ENCODE results near the gene LBHD1. TPM values are rescaled to one million over a fixed set of nuclear protein-coding genes. Genes with fewer than 3 reads are reported as not detected.

LBHD1 gene
- total and polyA plus RNA-seq, 2 of the 4 experiments (the other 2 are of a cell fraction) = 1.6 to 4.0 TPM

DNA sequence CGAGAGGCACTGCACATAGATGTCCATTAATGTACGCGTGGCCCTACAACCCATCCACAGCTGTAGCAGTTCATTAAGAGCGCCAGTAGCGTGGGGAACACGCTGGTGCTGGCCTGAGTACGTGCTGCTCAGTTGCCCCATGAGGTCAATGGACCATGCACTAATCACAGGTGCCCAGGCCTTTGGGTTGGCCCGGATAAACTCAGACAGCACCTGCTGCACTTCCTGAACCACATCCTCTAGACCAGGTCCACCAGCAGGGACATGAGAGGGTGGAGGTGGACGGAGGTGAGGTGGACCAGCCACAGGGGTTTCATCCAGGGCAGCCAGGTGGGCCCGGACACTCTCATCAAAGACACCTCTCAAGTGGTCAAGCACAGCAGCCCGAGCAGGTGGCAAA is 22.6 kb downstream of the LBHD1 start:
- POLR2A ChIA-PET (ENCODE audit: unreplicated experiment) = interaction anchor here (1.3 kb wide), 1 partner anchor 16 kb away, joined by 5 read pairs; the partner anchor contains the start of gene CSKMT
- Histone ChIP-seq H3K79me1 (ENCODE audit: low read depth in 1 of 2, low read length in 2 of 2) (peaks cover 6 to 55% of the 10 kb centered on the region in 2 experiments), H4K91ac (ENCODE audit: insufficient read depth, low read depth, low read length) (no peak overlapping the region), H2BK20ac (ENCODE audit: low read depth, low read length) (no peak overlapping the region), H3K4me1 (ENCODE audit: control insufficient read depth, insufficient read depth, low read length) (peaks cover 8% of the 10 kb centered on the region), H3K56ac (ENCODE audit: extremely low read depth, insufficient read depth, low read length) (no peak overlapping the region), H3K18ac (ENCODE audit: low read depth, low read length) (no peak overlapping the region), H2AK9ac (replicated peaks; ENCODE audit: low read depth, low read length, poor library complexity) (no peak overlapping the region), H3K9me3 (ENCODE audit: control insufficient read depth, insufficient read depth, low read length) (no peaks in the 10 kb centered on the region), H3K9ac (ENCODE audit: low read depth, low read length) (no peak overlapping the region), H2BK5ac (ENCODE audit: low read depth, low read length, poor library complexity, severe bottlenecking) (no peak overlapping the region), H2AFZ (replicated peaks; ENCODE audit: low read length, poor library complexity) (no peak overlapping the region), H2BK120ac (ENCODE audit: low read depth, low read length) (no peak overlapping the region), H3K23ac (ENCODE audit: low read depth, low read length) (no peak overlapping the region), H3K4me3 (ENCODE audit: insufficient read depth, low read depth, low read length) (no peak overlapping the region), H3K9me1 (ENCODE audit: insufficient read depth, low read length) (0 out of 2 replicates have a peak, but pooled peaks cover under 1% of the 10 kb centered on the region), H3K27me3 (ENCODE audit: control insufficient read depth, insufficient read depth, low read length) (no peaks in the 10 kb centered on the region), H3K14ac (replicated peaks; ENCODE audit: low read depth, low read length) (no peak overlapping the region), H4K8ac (ENCODE audit: low read depth in 2 of 2, low read length in 2 of 2) (no peak overlapping the region), H3K27ac (ENCODE audit: insufficient read depth, low read length) (no peak overlapping the region), H4K5ac (ENCODE audit: low read depth, low read length) (no peak overlapping the region), H4K20me1 (ENCODE audit: insufficient read depth, low read length) (peaks cover 14% of the 10 kb centered on the region), H2AK5ac (ENCODE audit: low read depth, low read length) (no peak overlapping the region), H3K4me2 (ENCODE audit: low read depth, low read length) (no peak overlapping the region), H3K4ac (ENCODE audit: low read depth, low read length) (no peak overlapping the region), H2BK15ac (ENCODE audit: low read depth, low read length) (no peak overlapping the region), H3K36me3 (ENCODE audit: control insufficient read depth, insufficient read depth, low read length) (peaks cover 27% of the 10 kb centered on the region)
- CTCF ChIA-PET = no interaction called here
- 100% methylated on average over 7 of the region's 11 CpGs; no CpG with 5 or more reads in 1 of the 2 experiments for WGBS, 2 experiments (ENCODE audit: extremely low coverage in 2 of 2, insufficient read length in 1 of 2)
- no TSS peak for BruUV-seq (replicated peaks)
- TF ChIP-seq, protein P1, sequence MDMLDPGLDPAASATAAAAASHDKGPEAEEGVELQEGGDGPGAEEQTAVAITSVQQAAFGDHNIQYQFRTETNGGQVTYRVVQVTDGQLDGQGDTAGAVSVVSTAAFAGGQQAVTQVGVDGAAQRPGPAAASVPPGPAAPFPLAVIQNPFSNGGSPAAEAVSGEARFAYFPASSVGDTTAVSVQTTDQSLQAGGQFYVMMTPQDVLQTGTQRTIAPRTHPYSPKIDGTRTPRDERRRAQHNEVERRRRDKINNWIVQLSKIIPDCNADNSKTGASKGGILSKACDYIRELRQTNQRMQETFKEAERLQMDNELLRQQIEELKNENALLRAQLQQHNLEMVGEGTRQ (IDR thresholded peaks at IDR 0.05; ENCODE audit: low read depth, low read length) = no peak
- TF ChIP-seq MAFK (IDR thresholded peaks at IDR 0.05; ENCODE audit: low read depth, low read length) (no peak), RCOR1 (IDR thresholded peaks at IDR 0.05; ENCODE audit: insufficient replicate concordance, low read length) (no peak), NFE2L2 (IDR thresholded peaks at IDR 0.05; ENCODE audit: low read depth, low read length) (no peak), CEBPB (IDR thresholded peaks at IDR 0.05; ENCODE audit: low read depth, low read length) (no peak), POLR2A (IDR thresholded peaks at IDR 0.05; ENCODE audit: low read depth, low read length) (no peak), RFX5 (IDR thresholded peaks at IDR 0.05; ENCODE audit: low read depth, low read length) (no peak), MAZ (IDR thresholded peaks at IDR 0.05; ENCODE audit: borderline replicate concordance, low read depth, low read length) (no peak), FOS (IDR thresholded peaks at IDR 0.05; ENCODE audit: low read depth, low read length) (no peak), SMC3 (IDR thresholded peaks at IDR 0.05; ENCODE audit: low read depth, low read length) (no peak), MXI1 (IDR thresholded peaks at IDR 0.05; ENCODE audit: borderline replicate concordance, low read depth, low read length) (no peak), RAD21 (IDR thresholded peaks at IDR 0.05; ENCODE audit: low read length) (no peak), BHLHE40 (IDR thresholded peaks at IDR 0.05; ENCODE audit: low read depth, low read length) (no peak), CHD1 (IDR thresholded peaks at IDR 0.05; ENCODE audit: low read depth, low read length) (no peak)
- TF ChIP-seq, protein P2, sequence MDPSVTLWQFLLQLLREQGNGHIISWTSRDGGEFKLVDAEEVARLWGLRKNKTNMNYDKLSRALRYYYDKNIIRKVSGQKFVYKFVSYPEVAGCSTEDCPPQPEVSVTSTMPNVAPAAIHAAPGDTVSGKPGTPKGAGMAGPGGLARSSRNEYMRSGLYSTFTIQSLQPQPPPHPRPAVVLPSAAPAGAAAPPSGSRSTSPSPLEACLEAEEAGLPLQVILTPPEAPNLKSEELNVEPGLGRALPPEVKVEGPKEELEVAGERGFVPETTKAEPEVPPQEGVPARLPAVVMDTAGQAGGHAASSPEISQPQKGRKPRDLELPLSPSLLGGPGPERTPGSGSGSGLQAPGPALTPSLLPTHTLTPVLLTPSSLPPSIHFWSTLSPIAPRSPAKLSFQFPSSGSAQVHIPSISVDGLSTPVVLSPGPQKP (IDR thresholded peaks at IDR 0.05; ENCODE audit: borderline replicate concordance, low read depth, low read length) = no peak
- TF ChIP-seq, protein P3, sequence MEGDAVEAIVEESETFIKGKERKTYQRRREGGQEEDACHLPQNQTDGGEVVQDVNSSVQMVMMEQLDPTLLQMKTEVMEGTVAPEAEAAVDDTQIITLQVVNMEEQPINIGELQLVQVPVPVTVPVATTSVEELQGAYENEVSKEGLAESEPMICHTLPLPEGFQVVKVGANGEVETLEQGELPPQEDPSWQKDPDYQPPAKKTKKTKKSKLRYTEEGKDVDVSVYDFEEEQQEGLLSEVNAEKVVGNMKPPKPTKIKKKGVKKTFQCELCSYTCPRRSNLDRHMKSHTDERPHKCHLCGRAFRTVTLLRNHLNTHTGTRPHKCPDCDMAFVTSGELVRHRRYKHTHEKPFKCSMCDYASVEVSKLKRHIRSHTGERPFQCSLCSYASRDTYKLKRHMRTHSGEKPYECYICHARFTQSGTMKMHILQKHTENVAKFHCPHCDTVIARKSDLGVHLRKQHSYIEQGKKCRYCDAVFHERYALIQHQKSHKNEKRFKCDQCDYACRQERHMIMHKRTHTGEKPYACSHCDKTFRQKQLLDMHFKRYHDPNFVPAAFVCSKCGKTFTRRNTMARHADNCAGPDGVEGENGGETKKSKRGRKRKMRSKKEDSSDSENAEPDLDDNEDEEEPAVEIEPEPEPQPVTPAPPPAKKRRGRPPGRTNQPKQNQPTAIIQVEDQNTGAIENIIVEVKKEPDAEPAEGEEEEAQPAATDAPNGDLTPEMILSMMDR (conservative IDR thresholded peaks at IDR 0.05; ENCODE audit: low read depth, low read length) = no peak
- ATAC-seq (ENCODE audit: low read depth) (no peak), DNase-seq (no peak)
- intact Hi-C loops (cut with micrococcal nuclease) (no loop called here), in situ Hi-C loops (cut with MboI; ENCODE audit: low sequenced_read_pairs) (no loop called here), dilution Hi-C loops (cut with HindIII; ENCODE audit: low sequenced_read_pairs, unreplicated experiment) (no loop called here)
